ENCODE results near the gene CALHM5.

CALHM5 gene

GRCh38 chr6:116570856-116571682, 59.6 kb downstream of the CALHM5 start, which contains the start of gene RWDD1:
Gene RWDD1 (plus strand): TSS chr6:116571504. CDS start chr6:116571583, 79 bp downstream.
- TF ChIP-seq EGR1 (IDR thresholded peaks at IDR 0.05), result peak; percentile 37; the same call in 1 of the 2 replicates
- TF ChIP-seq TEAD4 (IDR thresholded peaks at IDR 0.05), result no peak; the same call in 1 of the 2 replicates
- no peak for TF ChIP-seq CEBPB (IDR thresholded peaks at IDR 0.05)
- TF ChIP-seq TCF12 (IDR thresholded peaks at IDR 0.05; ENCODE audit: low read depth), result peak; percentile 76; the same call in 1 of the 2 replicates
- peak; percentile 74 for TF ChIP-seq YY1 (IDR thresholded peaks at IDR 0.05; ENCODE audit: low read depth)
- TF ChIP-seq FOXM1 (IDR thresholded peaks at IDR 0.05; ENCODE audit: borderline replicate concordance, low read depth), result peak; percentile 43; the same call in 1 of the 2 replicates
- TF ChIP-seq RAD21 (IDR thresholded peaks at IDR 0.05; ENCODE audit: low read depth), result no peak
- TF ChIP-seq CREB1 (IDR thresholded peaks at IDR 0.05; ENCODE audit: low read depth), result no peak
- TF ChIP-seq, protein P1, sequence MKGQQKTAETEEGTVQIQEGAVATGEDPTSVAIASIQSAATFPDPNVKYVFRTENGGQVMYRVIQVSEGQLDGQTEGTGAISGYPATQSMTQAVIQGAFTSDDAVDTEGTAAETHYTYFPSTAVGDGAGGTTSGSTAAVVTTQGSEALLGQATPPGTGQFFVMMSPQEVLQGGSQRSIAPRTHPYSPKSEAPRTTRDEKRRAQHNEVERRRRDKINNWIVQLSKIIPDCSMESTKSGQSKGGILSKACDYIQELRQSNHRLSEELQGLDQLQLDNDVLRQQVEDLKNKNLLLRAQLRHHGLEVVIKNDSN (IDR thresholded peaks at IDR 0.05), result peak; percentile 24; the same call in 1 of the 2 replicates
- TF ChIP-seq ZBTB7A (IDR thresholded peaks at IDR 0.05; ENCODE audit: low read depth), result no peak
- no peak for TF ChIP-seq EP300 (IDR thresholded peaks at IDR 0.05; ENCODE audit: borderline replicate concordance)
- TF ChIP-seq TAF1 (IDR thresholded peaks at IDR 0.05; ENCODE audit: low read depth), result peak; percentile 87
- peak; percentile 48; the same call in 1 of the 2 replicates for TF ChIP-seq NFIC (IDR thresholded peaks at IDR 0.05)
- TF ChIP-seq, protein P2, sequence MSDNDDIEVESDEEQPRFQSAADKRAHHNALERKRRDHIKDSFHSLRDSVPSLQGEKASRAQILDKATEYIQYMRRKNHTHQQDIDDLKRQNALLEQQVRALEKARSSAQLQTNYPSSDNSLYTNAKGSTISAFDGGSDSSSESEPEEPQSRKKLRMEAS (IDR thresholded peaks at IDR 0.05), result peak; percentile 71
- no peak for TF ChIP-seq REST (IDR thresholded peaks at IDR 0.05; ENCODE audit: low read depth)

GRCh38 chr6:116571683-116572000, 60.2 kb downstream of the CALHM5 start:
- no peak for TF ChIP-seq TAF1 (IDR thresholded peaks at IDR 0.05; ENCODE audit: low read depth)
- TF ChIP-seq NFIC (IDR thresholded peaks at IDR 0.05), result no peak

DNA sequence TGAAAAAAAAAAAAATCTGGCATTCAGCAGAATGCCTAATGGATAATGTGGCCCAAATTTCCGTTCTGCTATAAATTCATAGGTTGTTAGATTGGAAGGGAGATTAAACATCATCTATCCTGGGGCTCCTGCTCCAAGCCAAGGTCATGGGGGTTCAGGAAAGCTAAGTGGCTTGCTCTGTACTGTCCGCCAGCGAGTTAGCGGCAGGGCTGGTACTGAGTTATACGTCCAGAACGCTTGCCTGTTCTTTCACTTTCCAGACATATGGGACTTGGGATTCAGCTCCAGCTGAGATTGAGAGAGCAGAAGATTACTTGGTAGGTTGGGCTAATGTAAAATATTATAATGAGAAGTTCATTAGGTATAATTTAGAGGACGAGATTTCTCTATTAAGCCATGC, 60.7 kb downstream of the CALHM5 start:
- TF ChIP-seq TAF1 (IDR thresholded peaks at IDR 0.05; ENCODE audit: low read depth) (no peak), NFIC (IDR thresholded peaks at IDR 0.05) (no peak), YY1 (IDR thresholded peaks at IDR 0.05; ENCODE audit: low read depth) (no peak), ZBTB7A (IDR thresholded peaks at IDR 0.05; ENCODE audit: low read depth) (no peak), REST (IDR thresholded peaks at IDR 0.05; ENCODE audit: low read depth) (no peak), CEBPB (IDR thresholded peaks at IDR 0.05) (no peak), TEAD4 (IDR thresholded peaks at IDR 0.05) (no peak), EP300 (IDR thresholded peaks at IDR 0.05; ENCODE audit: borderline replicate concordance) (no peak)
- TF ChIP-seq, protein P1 (IDR thresholded peaks at IDR 0.05), result no peak
- TF ChIP-seq, protein P2 (IDR thresholded peaks at IDR 0.05), result no peak
